H1 (cell line): Measurements from ENCODE around the gene CFP. TPM values are rescaled to one million over a fixed set of nuclear protein-coding genes. Genes with fewer than 3 reads are reported as not detected.

Experiments
- CTCF ChIA-PET: fragments of 300-600 bp; sonication (Branson Sonifier 250); formaldehyde crosslinking; loops from one replicate; lab custom pipeline; 2021; ENCODE audit not compliant: partially characterized antibody; lab: Charles Lee
- POLR2A ChIA-PET: fragments of 300-600 bp; sonication (Branson Sonifier 250); formaldehyde crosslinking; loops from one replicate; lab custom pipeline; 2021; ENCODE audit warnings: inconsistent platforms; ENCODE audit not compliant: partially characterized antibody; lab: Charles Lee
- DNase-seq, 2 experiments: peaks; one replicate each; pipeline versions ENCODE4 v3.0.0 to v3.0.0-alpha.2; 2010 to 2022; ENCODE audit warnings: low spot score in 2 of 2, low read depth in 1 of 2, mixed read lengths in 1 of 2
- FAIRE-seq: peaks from 2 replicates; lab custom pipeline; 2011; peaks lifted over from hg19 to GRCh38; lab: Jason Lieb, UNC
- H2AFZ ChIP-seq: 2 replicates; pipeline ENCODE4 v1.8.1; 2012; ENCODE audit warnings: low read length, inconsistent platforms
- H2AK5ac ChIP-seq: 2 replicates; pipeline ENCODE4 v1.6.1; 2013; ENCODE audit warnings: low read depth, low read length
- H2BK120ac ChIP-seq: replicated peaks from 2 replicates; pipeline ENCODE3; 2013; ENCODE audit warnings: low read depth, low read length, inconsistent platforms
- H2BK12ac ChIP-seq: 2 replicates; pipeline ENCODE4 v1.6.1; 2013; ENCODE audit warnings: low read depth, low read length
- H2BK15ac ChIP-seq: 2 replicates; pipeline ENCODE4 v1.6.1; 2013; ENCODE audit warnings: low read length
- H2BK20ac ChIP-seq: 2 replicates; pipeline ENCODE4 v1.6.1; 2013; ENCODE audit warnings: low read length
- H2BK5ac ChIP-seq: 2 replicates; pipeline ENCODE4 v1.6.1; 2013; ENCODE audit warnings: low read depth, low read length
- H3K14ac ChIP-seq: 2 replicates; pipeline ENCODE4 v1.6.1; 2013; ENCODE audit warnings: inconsistent platforms; ENCODE audit not compliant: insufficient read length
- H3K18ac ChIP-seq: 2 replicates; pipeline ENCODE4 v1.6.1; 2013; ENCODE audit warnings: low read length; ENCODE audit errors: extremely low read depth
- H3K23ac ChIP-seq: 2 replicates; pipeline ENCODE4 v1.6.1; 2013; ENCODE audit warnings: inconsistent platforms; ENCODE audit not compliant: insufficient read length
- H3K23me2 ChIP-seq: 2 replicates; pipeline ENCODE4 v1.6.1; 2013; ENCODE audit warnings: low read depth, low read length
- H3K27ac ChIP-seq: 2 replicates; pipeline ENCODE4 v1.6.1; 2011; ENCODE audit warnings: low read depth, low read length, inconsistent platforms
- H3K27me3 ChIP-seq, 4 experiments: replicated peaks in 1 of 4; 1 replicate in 1 of 4; 2 replicates in 3 of 4; pipeline versions ENCODE4 v1.6.1 to v1.8.1; 2011 to 2013; ENCODE audit warnings: low read length in 3 of 4, mild to moderate bottlenecking in 3 of 4, inconsistent platforms in 2 of 4, mixed read lengths in 2 of 4, moderate library complexity in 1 of 4; ENCODE audit not compliant: control insufficient read depth in 3 of 4, insufficient read depth in 3 of 4; ENCODE audit errors: extremely low read depth in 1 of 4
- H3K36me3 ChIP-seq, 4 experiments: 2 replicates each; pipeline versions ENCODE4 v1.6.1 to v1.8.1; 2011 to 2013; ENCODE audit warnings: mild to moderate bottlenecking in 4 of 4, low read length in 3 of 4, moderate library complexity in 2 of 4, control low read depth in 1 of 4, inconsistent platforms in 1 of 4; ENCODE audit not compliant: insufficient read depth in 4 of 4, control insufficient read depth in 2 of 4
- H3K4ac ChIP-seq: replicated peaks from 2 replicates; pipeline ENCODE3; 2013; ENCODE audit warnings: low read length, low read depth, mixed read lengths, inconsistent platforms; ENCODE audit not compliant: insufficient read length
- H3K4me1 ChIP-seq, 4 experiments: replicated peaks in 1 of 4; 1 replicate in 1 of 4; 2 replicates in 3 of 4; pipeline versions ENCODE4 v1.6.1 to v1.8.1; 2011 to 2013; ENCODE audit warnings: low read length in 3 of 4, inconsistent platforms in 2 of 4, mixed read lengths in 1 of 4; ENCODE audit not compliant: insufficient read depth in 4 of 4, control insufficient read depth in 3 of 4
- H3K4me2 ChIP-seq, 2 experiments: 2 replicates each; pipeline versions ENCODE4 v1.6.1 to v1.8.1; 2011 to 2013; ENCODE audit warnings: low read depth in 2 of 2, low read length in 2 of 2, control low read depth in 1 of 2, inconsistent platforms in 1 of 2, mild to moderate bottlenecking in 1 of 2; ENCODE audit not compliant: insufficient read depth in 1 of 2
- H3K4me3 ChIP-seq, 4 experiments: fragments of 200-600, 300-600 bp in 1 of 4; sonication (generic), shearing (Covaris generic), sonication (Bioruptor Twin) in 1 of 4; 2 replicates each; pipeline versions ENCODE4 v1.5.1 to v1.8.1; 2011 to 2016; ENCODE audit warnings: low read length in 4 of 4, low read depth in 3 of 4, control low read depth in 2 of 4, inconsistent platforms in 2 of 4, mild to moderate bottlenecking in 2 of 4, mixed read lengths in 1 of 4, moderate library complexity in 1 of 4; ENCODE audit not compliant: insufficient read depth in 2 of 4; ENCODE audit errors: extremely low read depth in 1 of 4
- H3K56ac ChIP-seq: replicated peaks from 2 replicates; pipeline ENCODE3; 2013; ENCODE audit warnings: low read depth, mild to moderate bottlenecking, mixed read lengths, low read length, inconsistent platforms; ENCODE audit not compliant: insufficient read length
- H3K79me1 ChIP-seq: 2 replicates; pipeline ENCODE4 v1.6.1; 2013; ENCODE audit warnings: low read depth, low read length, control low read depth
- H3K79me2 ChIP-seq, 2 experiments: 2 replicates each; pipeline versions ENCODE4 v1.6.1 to v1.8.1; 2012 to 2013; ENCODE audit warnings: low read length in 2 of 2, mild to moderate bottlenecking in 2 of 2, inconsistent platforms in 1 of 2; ENCODE audit not compliant: insufficient read depth in 2 of 2, control insufficient read depth in 1 of 2
- H3K9ac ChIP-seq, 4 experiments: replicated peaks in 1 of 4; 1 replicate in 1 of 4; 2 replicates in 3 of 4; pipeline versions ENCODE4 v1.6.1 to v1.8.1; 2011 to 2013; ENCODE audit warnings: low read depth in 3 of 4, low read length in 3 of 4, control low read depth in 2 of 4, mild to moderate bottlenecking in 2 of 4, moderate library complexity in 2 of 4, inconsistent platforms in 1 of 4; ENCODE audit errors: extremely low read depth in 1 of 4
- H3K9me3 ChIP-seq, 2 experiments: 2 replicates each; pipeline versions ENCODE4 v1.6.1 to v1.8.1; 2012 to 2013; ENCODE audit warnings: mild to moderate bottlenecking in 2 of 2, moderate library complexity in 2 of 2, control low read depth in 1 of 2, inconsistent platforms in 1 of 2, low read depth in 1 of 2, low read length in 1 of 2, mixed read lengths in 1 of 2; ENCODE audit not compliant: insufficient read depth in 2 of 2
- H4K20me1 ChIP-seq, 2 experiments: replicated peaks in 1 of 2; 2 replicates each; pipeline versions ENCODE3 to v1.8.1; 2011 to 2013; ENCODE audit warnings: inconsistent platforms in 2 of 2, low read length in 2 of 2, mild to moderate bottlenecking in 1 of 2; ENCODE audit not compliant: insufficient read depth in 2 of 2, control insufficient read depth in 1 of 2
- H4K5ac ChIP-seq: 2 replicates; pipeline ENCODE4 v1.6.1; 2013; ENCODE audit warnings: low read length, low read depth, mixed read lengths, inconsistent platforms; ENCODE audit not compliant: insufficient read length
- H4K8ac ChIP-seq: 2 replicates; pipeline ENCODE4 v1.8.0; 2013; ENCODE audit warnings: mild to moderate bottlenecking, moderate library complexity, low read length, inconsistent platforms; ENCODE audit not compliant: insufficient read depth; ENCODE audit errors: extremely low read depth
- H4K91ac ChIP-seq: replicated peaks from 2 replicates; pipeline ENCODE3; 2013; ENCODE audit warnings: low read length, mixed read lengths, inconsistent platforms; ENCODE audit not compliant: insufficient read length
- CTBP2 ChIP-seq: IDR thresholded peaks from 2 replicates; pipeline ENCODE4 v1.7.0; 2011; ENCODE audit warnings: borderline replicate concordance, mild to moderate bottlenecking, moderate library complexity, mixed read lengths, low read length; ENCODE audit not compliant: insufficient read depth, insufficient read length
- GABPA ChIP-seq: IDR thresholded peaks from 2 replicates; pipeline ENCODE4 v1.6.1; 2011; ENCODE audit warnings: mild to moderate bottlenecking, low read length, moderate library complexity, borderline replicate concordance; ENCODE audit not compliant: insufficient read depth
- HDAC2 ChIP-seq, 2 experiments: fragments of 300-600 bp in 1 of 2; sonication (generic) in 1 of 2; IDR thresholded peaks; 2 replicates each; pipeline ENCODE4 v1.6.1; 2011 to 2012; ENCODE audit warnings: low read depth in 2 of 2, low read length in 2 of 2, mild to moderate bottlenecking in 2 of 2, moderate library complexity in 2 of 2, borderline replicate concordance in 1 of 2, inconsistent platforms in 1 of 2
- PHF8 ChIP-seq: fragments of 200-600 bp; sonication (generic); conservative IDR thresholded peaks from 2 replicates; pipeline ENCODE4 v1.7.1; 2012; ENCODE audit warnings: low read depth, mild to moderate bottlenecking, inconsistent platforms, low read length, moderate library complexity
- WGBS, 2 experiments: shearing (Covaris generic) in 1 of 2; methylation state at CpG; one replicate each; pipeline versions ENCODE4 v1.1.6 to v1.1.7; 2013 to 2015; ENCODE audit warnings: low lambda C conversion rate in 2 of 2, mixed read lengths in 2 of 2, inconsistent platforms in 1 of 2, low coverage in 1 of 2, missing lambda C conversion rate in 1 of 2; ENCODE audit not compliant: insufficient replicate concordance in 2 of 2, insufficient coverage in 1 of 2, insufficient read length in 1 of 2; ENCODE audit errors: extremely low coverage in 1 of 2, missing lambda C conversion rate in 1 of 2; 5-methylcytosine and 5-hydroxymethylcytosine counted together
- polyA plus RNA-seq, 7 experiments: library from polyadenylated mRNA; depleted of rRNA in 3 of 7; stranded (reverse) in 5 of 7; unstranded in 2 of 7; fragments of >200 nt in 5 of 7; fragments of 200-250 nt in 2 of 7; gene quantifications; 1 replicate in 5 of 7; 2 replicates in 1 of 7; 4 replicates in 1 of 7; pipeline versions ENCODE4 v1.2.1 to v1.2.3, GENCODE V29; 2011 to 2013; ENCODE audit warnings: missing spikeins in 2 of 7, mixed read lengths in 2 of 7
- total RNA-seq: library from RNA; stranded (reverse); fragmentation: NEBNext Ultra II Directional; extraction: Animal tissue kit (Norgen Biotek cat#: 25700); gene quantifications from 2 replicates; pipeline ENCODE4 v1.2.1, GENCODE V29; 2021

Gene CFP
- total and polyA plus RNA-seq, 2 of the 8 experiments (the other 6 are each of a cell fraction or from before 2014, with no cell fraction given), result 0.76 to 2.2 TPM

- Histone ChIP-seq H4K5ac (no peak overlapping the region), H4K91ac (no peak overlapping the region), H2BK12ac (no peak overlapping the region), H3K23ac (no peak overlapping the region), H2BK20ac (no peak overlapping the region)
- POLR2A ChIA-PET, result interaction anchor here (0.7 to 1.1 kb wide), 2 partner anchors 11 to 1089 kb away, joined by 3 read pairs; no protein-coding TSS in a partner anchor
- TF ChIP-seq CTBP2 (no peak), HDAC2 (IDR thresholded peaks at IDR 0.05; ENCODE audit: borderline replicate concordance in 1 of 2, low read depth in 2 of 2, low read length in 2 of 2) (no peak), PHF8 (no peak), GABPA (no peak)
- TF ChIP-seq, all 59 proteins: peak for 0
- FAIRE-seq (no peak), DNase-seq (no peak)
- H2BK120ac ChIP-seq, result no peak overlapping the region
- WGBS, 2 experiments, result 96 to 100% methylated on average over 3 to 16 of the region's 16 CpGs
- H4K20me1 ChIP-seq, result no peaks in the 10 kb centered on the region
- no peaks in the 10 kb centered on the region for H3K79me1 ChIP-seq
- H3K23me2 ChIP-seq, result no peaks in the 10 kb centered on the region; the same call in 1 of the 2 replicates
- no peak overlapping the region for H3K4ac ChIP-seq
- H3K4me2 ChIP-seq, result no peak overlapping the region
- H3K14ac ChIP-seq, result no peak overlapping the region
- H3K4me1 ChIP-seq, result peaks cover 0 to 3% (median 0%) of the 10 kb centered on the region in 4 experiments; a peak in 2 of 7 replicates
- H3K27ac ChIP-seq, result no peak overlapping the region
- H3K4me3 ChIP-seq, result no peak overlapping the region
- no peak overlapping the region for H3K56ac ChIP-seq
- no peak overlapping the region; a peak in 1 of 7 replicates for H3K9ac ChIP-seq
- no peaks in the 10 kb centered on the region for H3K79me2 ChIP-seq
- no peak overlapping the region for H4K8ac ChIP-seq
- no peaks in the 10 kb centered on the region for H3K27me3 ChIP-seq
- no peak overlapping the region for H2BK5ac ChIP-seq
- no peak overlapping the region for H2AFZ ChIP-seq
- H3K36me3 ChIP-seq, result peaks cover 0 to 24% (median 13%) of the 10 kb centered on the region in 4 experiments; a peak in 5 of 8 replicates
- CTCF ChIA-PET, result interaction anchor here (2.9 kb wide), 1 partner anchor 9 kb away, joined by 15 read pairs; no protein-coding TSS in a partner anchor
- H3K9me3 ChIP-seq, result no peaks in the 10 kb centered on the region
- H3K18ac ChIP-seq, result no peak overlapping the region
- no peak overlapping the region for H2AK5ac ChIP-seq
- H2BK15ac ChIP-seq, result no peak overlapping the region
Observed at GRCh38 chrX:47634871-47635575, 5.3 kb upstream of the CFP start.
